ENCODE data around the gene SFXN4.
"Not testable (repeated sequence)": the region's sequence is repeated elsewhere in the genome, so short reads cannot be mapped to it uniquely, and the experiment has no call there.

Gene SFXN4

GRCh38 chr10:119178372-119179119 lies 13.0 kb upstream of the SFXN4 start, which contains the start of gene PRDX3:
Gene PRDX3 (minus strand): TSS chr10:119178812. CDS start chr10:119178790, 22 bp downstream.
- in situ Hi-C loops (cut with HindIII; ENCODE audit: low pct_unique_long_range_greater_than_20kb, low sequenced_read_pairs), result no loop called here
- peak; percentile 22 to 88 for DNase-seq (ENCODE audit: low read depth in 1 of 2, low spot score in 1 of 2)
- TF ChIP-seq JUND (IDR thresholded peaks at IDR 0.05; ENCODE audit: low read depth), result no peak

GRCh38 chr10:119177708-119178371 lies 12.3 kb upstream of the SFXN4 start:
- no peak for DNase-seq (ENCODE audit: low read depth in 1 of 2, low spot score in 1 of 2)
- TF ChIP-seq JUND (IDR thresholded peaks at IDR 0.05; ENCODE audit: low read depth), result no peak
- in situ Hi-C loops (cut with HindIII; ENCODE audit: low pct_unique_long_range_greater_than_20kb, low sequenced_read_pairs), result no loop called here

DNA sequence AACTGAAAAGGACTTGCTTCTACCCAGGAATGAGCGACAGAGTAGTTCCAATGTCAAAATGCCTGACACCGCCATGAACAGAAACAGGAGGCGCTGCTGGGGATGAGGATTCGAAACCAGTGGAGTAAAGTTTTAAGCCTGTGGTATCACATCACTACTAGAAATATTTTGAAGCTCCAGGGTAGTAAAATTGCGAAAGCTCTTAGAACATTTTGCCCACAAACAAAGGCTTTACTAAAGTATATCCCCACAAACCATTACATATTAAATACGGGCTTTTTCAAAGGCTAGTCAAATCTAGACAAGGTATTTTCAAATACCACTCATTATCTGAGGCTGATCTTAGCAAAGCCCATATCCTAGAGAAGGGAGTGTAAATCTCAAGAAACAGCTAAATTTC lies 10.7 kb upstream of the SFXN4 start:
- TF ChIP-seq JUND (IDR thresholded peaks at IDR 0.05; ENCODE audit: low read depth), result no peak
- in situ Hi-C loops (cut with HindIII; ENCODE audit: low pct_unique_long_range_greater_than_20kb, low sequenced_read_pairs), result no loop called here
- no peak for DNase-seq (ENCODE audit: low read depth in 1 of 2, low spot score in 1 of 2)

DNA sequence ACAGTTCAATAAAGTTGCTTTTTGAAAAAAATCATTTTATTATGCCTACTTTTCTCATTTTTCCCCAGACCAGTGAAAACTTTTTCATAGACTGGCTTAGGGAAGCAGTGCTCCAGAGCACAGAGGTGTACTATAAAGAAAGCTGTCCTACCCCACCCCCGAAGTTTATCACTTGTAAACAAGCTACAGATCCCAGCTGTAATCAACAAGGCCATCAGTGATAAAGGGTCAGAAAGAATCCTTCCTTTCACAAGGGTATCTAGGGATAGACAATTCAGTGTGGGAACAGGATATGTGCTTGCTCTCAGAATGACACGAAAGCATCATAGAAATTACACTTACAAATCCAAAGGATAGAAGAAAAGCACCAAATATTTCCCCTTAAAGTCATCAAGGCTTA lies 8.6 kb upstream of the SFXN4 start:
- TF ChIP-seq JUND (IDR thresholded peaks at IDR 0.05; ENCODE audit: low read depth), result no peak
- in situ Hi-C loops (cut with HindIII; ENCODE audit: low pct_unique_long_range_greater_than_20kb, low sequenced_read_pairs), result no loop called here

GRCh38 chr10:119167041-119167440 lies 1.5 kb upstream of the SFXN4 start:
- in situ Hi-C loops (cut with HindIII; ENCODE audit: low pct_unique_long_range_greater_than_20kb, low sequenced_read_pairs), result no loop called here
- DNase-seq (ENCODE audit: low read depth in 1 of 2, low spot score in 1 of 2), result no peak
- TF ChIP-seq JUND (IDR thresholded peaks at IDR 0.05; ENCODE audit: low read depth), result no peak

More for the DNA sequence above, 8.6 kb upstream of the SFXN4 start:
- no peak for DNase-seq (ENCODE audit: low read depth in 1 of 2, low spot score in 1 of 2)

GRCh38 chr10:119166564-119166963 lies 1.1 kb upstream of the SFXN4 start:
- TF ChIP-seq JUND (IDR thresholded peaks at IDR 0.05; ENCODE audit: low read depth), result no peak
- in situ Hi-C loops (cut with HindIII; ENCODE audit: low pct_unique_long_range_greater_than_20kb, low sequenced_read_pairs), result no loop called here
- no peak for DNase-seq (ENCODE audit: low read depth in 1 of 2, low spot score in 1 of 2)

DNA sequence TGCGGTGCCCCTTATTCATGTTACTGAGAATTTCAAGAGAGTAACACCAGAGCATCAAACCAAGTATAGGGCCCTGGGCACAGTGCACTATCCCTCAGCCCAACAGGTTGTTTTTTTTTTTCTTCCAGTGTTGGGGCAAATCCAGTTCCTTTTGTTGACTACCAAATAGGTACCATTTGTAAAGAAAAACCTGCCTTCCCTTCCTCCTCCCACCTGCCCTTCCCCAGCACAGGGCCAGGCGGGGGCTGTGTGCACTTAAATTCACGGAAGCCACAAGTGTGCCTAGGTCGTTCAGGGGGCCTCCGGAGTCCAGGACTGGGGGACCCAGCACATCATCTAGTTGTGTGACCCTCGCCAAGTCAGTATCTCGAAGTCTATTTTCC lies 595 bp upstream of the SFXN4 start:
- no peak for TF ChIP-seq JUND (IDR thresholded peaks at IDR 0.05; ENCODE audit: low read depth)
- in situ Hi-C loops (cut with HindIII; ENCODE audit: low pct_unique_long_range_greater_than_20kb, low sequenced_read_pairs), result no loop called here
- DNase-seq (ENCODE audit: low read depth in 1 of 2, low spot score in 1 of 2), result no peak

GRCh38 chr10:119162452-119163092 lies 2.9 kb downstream of the SFXN4 start:
- DNase-seq (ENCODE audit: low read depth in 1 of 2, low spot score in 1 of 2), result no peak
- in situ Hi-C loops (cut with HindIII; ENCODE audit: low pct_unique_long_range_greater_than_20kb, low sequenced_read_pairs), result no loop called here
- TF ChIP-seq JUND (IDR thresholded peaks at IDR 0.05; ENCODE audit: low read depth), result no peak

DNA sequence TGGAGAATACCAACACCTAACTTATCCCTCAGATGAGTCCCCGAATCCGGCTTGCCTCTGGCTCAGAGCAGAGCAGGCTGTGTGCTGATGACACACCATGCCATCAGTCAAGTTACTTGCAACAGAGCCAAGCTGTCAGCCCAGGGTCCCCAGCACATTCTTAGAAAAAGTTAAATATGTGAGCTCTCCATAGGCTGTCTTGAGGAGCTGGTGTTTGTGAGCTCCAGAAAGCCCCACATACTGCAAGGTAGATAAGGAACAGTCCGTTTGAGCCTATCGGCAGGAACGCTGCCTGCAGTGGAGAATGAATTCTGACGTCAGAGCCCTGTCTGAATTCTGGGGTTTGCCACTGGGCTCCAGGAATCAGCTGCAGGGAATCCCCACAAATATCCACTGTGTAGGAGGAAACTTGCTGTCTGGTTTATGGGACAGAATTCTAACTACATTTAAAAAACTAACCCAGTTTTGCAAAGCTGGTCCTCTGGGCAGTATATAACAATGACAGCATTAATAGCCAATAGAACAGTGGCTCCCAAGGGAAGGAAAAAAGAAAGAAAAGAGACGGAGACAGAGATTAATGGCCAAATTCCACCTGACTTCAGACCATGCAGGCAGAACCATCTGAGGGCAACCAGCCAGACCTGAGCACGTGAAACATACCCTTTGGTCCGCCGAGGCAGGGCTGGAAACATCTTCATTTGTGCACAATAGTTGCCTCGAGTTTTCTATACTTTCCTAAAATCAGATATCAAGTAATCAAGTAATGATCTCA lies 3.6 kb downstream of the SFXN4 start:
- no peak for TF ChIP-seq JUND (IDR thresholded peaks at IDR 0.05; ENCODE audit: low read depth)
- in situ Hi-C loops (cut with HindIII; ENCODE audit: low pct_unique_long_range_greater_than_20kb, low sequenced_read_pairs), result no loop called here
- DNase-seq (ENCODE audit: low read depth in 1 of 2, low spot score in 1 of 2), result no peak

GRCh38 chr10:119159332-119159731 lies 6.2 kb downstream of the SFXN4 start:
- in situ Hi-C loops (cut with HindIII; ENCODE audit: low pct_unique_long_range_greater_than_20kb, low sequenced_read_pairs), result no loop called here
- TF ChIP-seq JUND (IDR thresholded peaks at IDR 0.05; ENCODE audit: low read depth), result no peak
- no peak for DNase-seq (ENCODE audit: low read depth in 1 of 2, low spot score in 1 of 2)

- TF ChIP-seq JUND (IDR thresholded peaks at IDR 0.05; ENCODE audit: low read depth), result no peak
- in situ Hi-C loops (cut with HindIII; ENCODE audit: low pct_unique_long_range_greater_than_20kb, low sequenced_read_pairs), result no loop called here
- no peak for DNase-seq (ENCODE audit: low read depth in 1 of 2, low spot score in 1 of 2)
Observed at GRCh38 chr10:119153661-119154060, 11.9 kb downstream of the SFXN4 start.

DNA sequence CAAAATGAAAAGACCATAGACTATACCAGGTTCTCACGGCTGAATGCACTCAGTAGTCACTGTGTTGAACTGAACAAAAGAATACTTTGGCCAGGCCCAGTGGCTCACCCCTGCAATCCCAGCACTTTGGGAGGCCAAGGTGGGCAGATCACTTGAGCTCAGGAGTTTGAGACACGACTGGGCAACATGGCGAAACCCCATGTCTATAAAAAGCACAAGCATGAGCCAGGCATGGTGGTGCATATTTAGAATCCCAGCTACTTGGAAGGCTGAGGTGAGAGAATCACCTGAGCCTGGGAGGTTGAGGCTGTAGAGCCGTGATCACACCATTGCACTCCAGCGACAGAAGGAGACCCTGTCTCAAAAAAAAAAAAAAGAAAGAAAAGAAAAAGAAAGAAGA lies 12.5 kb downstream of the SFXN4 start:
- TF ChIP-seq JUND (IDR thresholded peaks at IDR 0.05; ENCODE audit: low read depth), result no peak
- no peak for DNase-seq (ENCODE audit: low read depth in 1 of 2, low spot score in 1 of 2)
- in situ Hi-C loops (cut with HindIII; ENCODE audit: low pct_unique_long_range_greater_than_20kb, low sequenced_read_pairs), result no loop called here

GRCh38 chr10:119151601-119152000 lies 13.9 kb downstream of the SFXN4 start:
- in situ Hi-C loops (cut with HindIII; ENCODE audit: low pct_unique_long_range_greater_than_20kb, low sequenced_read_pairs); DNase-seq (ENCODE audit: low read depth in 1 of 2, low spot score in 1 of 2): not testable (repeated sequence)

All from T47D (cell line).